Measurements from ENCODE around the gene RBM33. TPM values are rescaled to one million over a fixed set of nuclear protein-coding genes. Genes with fewer than 3 reads are reported as not detected.

RBM33 gene
- total and polyA plus RNA-seq, 2 of the 8 experiments (the other 6 are each of a cell fraction or from before 2014, with no cell fraction given): 16.5 to 64.6 TPM

DNA sequence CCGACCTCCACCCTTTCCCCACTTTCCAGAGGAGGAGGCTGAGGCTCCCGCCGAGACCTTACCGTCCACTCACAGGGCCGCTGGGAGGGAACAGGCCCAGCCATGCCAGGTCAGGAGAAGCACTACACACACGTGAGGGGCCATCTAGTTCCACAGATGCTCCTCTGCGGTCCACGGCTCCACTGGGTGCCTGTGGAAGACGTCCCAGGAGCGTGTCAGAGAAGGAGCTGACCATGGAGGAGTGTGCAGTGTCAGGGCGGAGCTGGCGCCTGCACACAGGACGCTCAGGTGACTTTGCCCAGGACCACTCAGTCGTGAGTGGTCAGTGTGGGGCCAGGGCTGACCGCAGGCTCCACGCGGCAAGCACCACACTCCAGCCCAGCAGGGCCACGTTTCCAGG, 175.8 kb downstream of the RBM33 start (continued):
- TF ChIP-seq GABPA (IDR thresholded peaks at IDR 0.05; ENCODE audit: borderline replicate concordance, insufficient read depth, low read length) (no peak), KDM1A (IDR thresholded peaks at IDR 0.05; ENCODE audit: borderline replicate concordance, low read length) (no peak), SAP30 (IDR thresholded peaks at IDR 0.05; ENCODE audit: insufficient read depth, insufficient replicate concordance, low read length) (no peak), TEAD4 (IDR thresholded peaks at IDR 0.05; ENCODE audit: low read depth, low read length) (no peak)
